HEK293 (cell line): Measurements from ENCODE around the gene CD47.

Source experiments
- KLF10 ChIP-seq: fragments of 450-650 bp; IDR thresholded peaks from 2 replicates; pipeline ENCODE4 v1.5.1; 2018; ENCODE audit warnings: missing biosample characterization, mild to moderate bottlenecking, missing genetic modification characterization
- SP2 ChIP-seq: fragments of 450-650 bp; formaldehyde crosslinking; IDR thresholded peaks from 2 replicates; pipeline ENCODE4 v1.5.1; 2016; ENCODE audit warnings: missing biosample characterization, missing genetic modification characterization
- TCF7L2 ChIP-seq: IDR thresholded peaks from 2 replicates; pipeline ENCODE4 v1.6.1; 2011; ENCODE audit warnings: low read depth, mild to moderate bottlenecking, inconsistent platforms, low read length, moderate library complexity, borderline replicate concordance
- ZNF266 ChIP-seq: fragments of 450-650 bp; formaldehyde crosslinking; IDR thresholded peaks from 2 replicates; pipeline ENCODE4 v1.5.1; 2016; ENCODE audit warnings: missing biosample characterization, missing genetic modification characterization, low read depth
- ZNF514 ChIP-seq: fragments of 450-650 bp; formaldehyde crosslinking; IDR thresholded peaks from 2 replicates; pipeline ENCODE4 v1.5.1; 2016; ENCODE audit warnings: missing biosample characterization, missing genetic modification characterization
- ZNF776 ChIP-seq: fragments of 450-650 bp; formaldehyde crosslinking; IDR thresholded peaks from 2 replicates; pipeline ENCODE4 v1.5.0; 2017; ENCODE audit warnings: missing biosample characterization, missing genetic modification characterization, borderline replicate concordance
- ZSCAN23 ChIP-seq: fragments of 450-650 bp; formaldehyde crosslinking; IDR thresholded peaks from 2 replicates; pipeline ENCODE4 v1.5.1; 2016; ENCODE audit warnings: missing biosample characterization, missing genetic modification characterization
- TF ChIP-seq, protein P1 (sequence below): fragments of 450-650 bp; formaldehyde crosslinking; IDR thresholded peaks from 2 replicates; pipeline ENCODE4 v1.5.1; 2016; ENCODE audit warnings: missing biosample characterization, missing genetic modification characterization
- TF ChIP-seq, protein P2 (sequence below): fragments of 450-650 bp; formaldehyde crosslinking; IDR thresholded peaks from 2 replicates; pipeline ENCODE4 v1.5.1; 2016; ENCODE audit warnings: missing biosample characterization, missing genetic modification characterization
- TF ChIP-seq, protein P3 (sequence below): fragments of 450-650 bp; formaldehyde crosslinking; IDR thresholded peaks from 2 replicates; pipeline ENCODE4 v1.5.1; 2016; ENCODE audit warnings: missing biosample characterization, missing genetic modification characterization, borderline replicate concordance
- TF ChIP-seq, protein P4 (sequence below): fragments of 450-650 bp; formaldehyde crosslinking; IDR thresholded peaks from 2 replicates; pipeline ENCODE4 v1.5.1; 2016; ENCODE audit warnings: missing biosample characterization, missing genetic modification characterization, low read depth
- TF ChIP-seq, protein P5 (sequence below): fragments of 450-650 bp; formaldehyde crosslinking; IDR thresholded peaks from 2 replicates; pipeline ENCODE4 v1.5.1; 2016; ENCODE audit warnings: missing biosample characterization, missing genetic modification characterization

DNA sequence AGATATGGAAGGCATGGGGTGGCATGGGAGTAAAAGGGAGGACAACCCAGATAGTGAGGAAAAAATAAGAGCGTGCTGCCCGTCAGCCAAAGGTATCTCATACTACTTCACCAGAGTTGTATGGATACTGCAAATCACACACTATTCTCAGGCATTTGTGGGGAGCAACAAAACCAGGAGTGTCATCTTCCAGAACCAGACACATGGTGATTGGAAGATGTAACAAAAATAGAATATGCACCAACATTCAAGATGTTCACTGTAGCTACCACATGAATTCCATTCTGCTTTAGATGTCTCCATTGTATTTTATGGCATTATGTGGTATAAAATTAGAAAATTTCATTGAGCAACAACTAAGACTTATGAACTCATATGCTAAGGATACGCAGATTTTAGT, 34.9 kb downstream of the CD47 start:
- TF ChIP-seq, protein P1, sequence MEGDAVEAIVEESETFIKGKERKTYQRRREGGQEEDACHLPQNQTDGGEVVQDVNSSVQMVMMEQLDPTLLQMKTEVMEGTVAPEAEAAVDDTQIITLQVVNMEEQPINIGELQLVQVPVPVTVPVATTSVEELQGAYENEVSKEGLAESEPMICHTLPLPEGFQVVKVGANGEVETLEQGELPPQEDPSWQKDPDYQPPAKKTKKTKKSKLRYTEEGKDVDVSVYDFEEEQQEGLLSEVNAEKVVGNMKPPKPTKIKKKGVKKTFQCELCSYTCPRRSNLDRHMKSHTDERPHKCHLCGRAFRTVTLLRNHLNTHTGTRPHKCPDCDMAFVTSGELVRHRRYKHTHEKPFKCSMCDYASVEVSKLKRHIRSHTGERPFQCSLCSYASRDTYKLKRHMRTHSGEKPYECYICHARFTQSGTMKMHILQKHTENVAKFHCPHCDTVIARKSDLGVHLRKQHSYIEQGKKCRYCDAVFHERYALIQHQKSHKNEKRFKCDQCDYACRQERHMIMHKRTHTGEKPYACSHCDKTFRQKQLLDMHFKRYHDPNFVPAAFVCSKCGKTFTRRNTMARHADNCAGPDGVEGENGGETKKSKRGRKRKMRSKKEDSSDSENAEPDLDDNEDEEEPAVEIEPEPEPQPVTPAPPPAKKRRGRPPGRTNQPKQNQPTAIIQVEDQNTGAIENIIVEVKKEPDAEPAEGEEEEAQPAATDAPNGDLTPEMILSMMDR (tag by site-specific recombination): no peak
- TF ChIP-seq, protein P2, sequence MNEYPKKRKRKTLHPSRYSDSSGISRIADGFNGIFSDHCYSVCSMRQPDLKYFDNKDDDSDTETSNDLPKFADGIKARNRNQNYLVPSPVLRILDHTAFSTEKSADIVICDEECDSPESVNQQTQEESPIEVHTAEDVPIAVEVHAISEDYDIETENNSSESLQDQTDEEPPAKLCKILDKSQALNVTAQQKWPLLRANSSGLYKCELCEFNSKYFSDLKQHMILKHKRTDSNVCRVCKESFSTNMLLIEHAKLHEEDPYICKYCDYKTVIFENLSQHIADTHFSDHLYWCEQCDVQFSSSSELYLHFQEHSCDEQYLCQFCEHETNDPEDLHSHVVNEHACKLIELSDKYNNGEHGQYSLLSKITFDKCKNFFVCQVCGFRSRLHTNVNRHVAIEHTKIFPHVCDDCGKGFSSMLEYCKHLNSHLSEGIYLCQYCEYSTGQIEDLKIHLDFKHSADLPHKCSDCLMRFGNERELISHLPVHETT (tag by site-specific recombination): no peak
- TF ChIP-seq ZNF776 (tag by site-specific recombination): no peak
- TF ChIP-seq, protein P3, sequence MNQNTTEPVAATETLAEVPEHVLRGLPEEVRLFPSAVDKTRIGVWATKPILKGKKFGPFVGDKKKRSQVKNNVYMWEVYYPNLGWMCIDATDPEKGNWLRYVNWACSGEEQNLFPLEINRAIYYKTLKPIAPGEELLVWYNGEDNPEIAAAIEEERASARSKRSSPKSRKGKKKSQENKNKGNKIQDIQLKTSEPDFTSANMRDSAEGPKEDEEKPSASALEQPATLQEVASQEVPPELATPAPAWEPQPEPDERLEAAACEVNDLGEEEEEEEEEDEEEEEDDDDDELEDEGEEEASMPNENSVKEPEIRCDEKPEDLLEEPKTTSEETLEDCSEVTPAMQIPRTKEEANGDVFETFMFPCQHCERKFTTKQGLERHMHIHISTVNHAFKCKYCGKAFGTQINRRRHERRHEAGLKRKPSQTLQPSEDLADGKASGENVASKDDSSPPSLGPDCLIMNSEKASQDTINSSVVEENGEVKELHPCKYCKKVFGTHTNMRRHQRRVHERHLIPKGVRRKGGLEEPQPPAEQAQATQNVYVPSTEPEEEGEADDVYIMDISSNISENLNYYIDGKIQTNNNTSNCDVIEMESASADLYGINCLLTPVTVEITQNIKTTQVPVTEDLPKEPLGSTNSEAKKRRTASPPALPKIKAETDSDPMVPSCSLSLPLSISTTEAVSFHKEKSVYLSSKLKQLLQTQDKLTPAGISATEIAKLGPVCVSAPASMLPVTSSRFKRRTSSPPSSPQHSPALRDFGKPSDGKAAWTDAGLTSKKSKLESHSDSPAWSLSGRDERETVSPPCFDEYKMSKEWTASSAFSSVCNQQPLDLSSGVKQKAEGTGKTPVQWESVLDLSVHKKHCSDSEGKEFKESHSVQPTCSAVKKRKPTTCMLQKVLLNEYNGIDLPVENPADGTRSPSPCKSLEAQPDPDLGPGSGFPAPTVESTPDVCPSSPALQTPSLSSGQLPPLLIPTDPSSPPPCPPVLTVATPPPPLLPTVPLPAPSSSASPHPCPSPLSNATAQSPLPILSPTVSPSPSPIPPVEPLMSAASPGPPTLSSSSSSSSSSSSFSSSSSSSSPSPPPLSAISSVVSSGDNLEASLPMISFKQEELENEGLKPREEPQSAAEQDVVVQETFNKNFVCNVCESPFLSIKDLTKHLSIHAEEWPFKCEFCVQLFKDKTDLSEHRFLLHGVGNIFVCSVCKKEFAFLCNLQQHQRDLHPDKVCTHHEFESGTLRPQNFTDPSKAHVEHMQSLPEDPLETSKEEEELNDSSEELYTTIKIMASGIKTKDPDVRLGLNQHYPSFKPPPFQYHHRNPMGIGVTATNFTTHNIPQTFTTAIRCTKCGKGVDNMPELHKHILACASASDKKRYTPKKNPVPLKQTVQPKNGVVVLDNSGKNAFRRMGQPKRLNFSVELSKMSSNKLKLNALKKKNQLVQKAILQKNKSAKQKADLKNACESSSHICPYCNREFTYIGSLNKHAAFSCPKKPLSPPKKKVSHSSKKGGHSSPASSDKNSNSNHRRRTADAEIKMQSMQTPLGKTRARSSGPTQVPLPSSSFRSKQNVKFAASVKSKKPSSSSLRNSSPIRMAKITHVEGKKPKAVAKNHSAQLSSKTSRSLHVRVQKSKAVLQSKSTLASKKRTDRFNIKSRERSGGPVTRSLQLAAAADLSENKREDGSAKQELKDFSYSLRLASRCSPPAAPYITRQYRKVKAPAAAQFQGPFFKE: no peak
- TF ChIP-seq, protein P4, sequence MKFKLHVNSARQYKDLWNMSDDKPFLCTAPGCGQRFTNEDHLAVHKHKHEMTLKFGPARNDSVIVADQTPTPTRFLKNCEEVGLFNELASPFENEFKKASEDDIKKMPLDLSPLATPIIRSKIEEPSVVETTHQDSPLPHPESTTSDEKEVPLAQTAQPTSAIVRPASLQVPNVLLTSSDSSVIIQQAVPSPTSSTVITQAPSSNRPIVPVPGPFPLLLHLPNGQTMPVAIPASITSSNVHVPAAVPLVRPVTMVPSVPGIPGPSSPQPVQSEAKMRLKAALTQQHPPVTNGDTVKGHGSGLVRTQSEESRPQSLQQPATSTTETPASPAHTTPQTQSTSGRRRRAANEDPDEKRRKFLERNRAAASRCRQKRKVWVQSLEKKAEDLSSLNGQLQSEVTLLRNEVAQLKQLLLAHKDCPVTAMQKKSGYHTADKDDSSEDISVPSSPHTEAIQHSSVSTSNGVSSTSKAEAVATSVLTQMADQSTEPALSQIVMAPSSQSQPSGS (tag by site-specific recombination): no peak
- TF ChIP-seq ZNF266: no peak
- TF ChIP-seq ZSCAN23 (tag by site-specific recombination): no peak
- no peak for TF ChIP-seq SP2 (tag by site-specific recombination)
- no peak for TF ChIP-seq ZNF514 (tag by site-specific recombination)
- TF ChIP-seq TCF7L2: no peak
- TF ChIP-seq, protein P5, sequence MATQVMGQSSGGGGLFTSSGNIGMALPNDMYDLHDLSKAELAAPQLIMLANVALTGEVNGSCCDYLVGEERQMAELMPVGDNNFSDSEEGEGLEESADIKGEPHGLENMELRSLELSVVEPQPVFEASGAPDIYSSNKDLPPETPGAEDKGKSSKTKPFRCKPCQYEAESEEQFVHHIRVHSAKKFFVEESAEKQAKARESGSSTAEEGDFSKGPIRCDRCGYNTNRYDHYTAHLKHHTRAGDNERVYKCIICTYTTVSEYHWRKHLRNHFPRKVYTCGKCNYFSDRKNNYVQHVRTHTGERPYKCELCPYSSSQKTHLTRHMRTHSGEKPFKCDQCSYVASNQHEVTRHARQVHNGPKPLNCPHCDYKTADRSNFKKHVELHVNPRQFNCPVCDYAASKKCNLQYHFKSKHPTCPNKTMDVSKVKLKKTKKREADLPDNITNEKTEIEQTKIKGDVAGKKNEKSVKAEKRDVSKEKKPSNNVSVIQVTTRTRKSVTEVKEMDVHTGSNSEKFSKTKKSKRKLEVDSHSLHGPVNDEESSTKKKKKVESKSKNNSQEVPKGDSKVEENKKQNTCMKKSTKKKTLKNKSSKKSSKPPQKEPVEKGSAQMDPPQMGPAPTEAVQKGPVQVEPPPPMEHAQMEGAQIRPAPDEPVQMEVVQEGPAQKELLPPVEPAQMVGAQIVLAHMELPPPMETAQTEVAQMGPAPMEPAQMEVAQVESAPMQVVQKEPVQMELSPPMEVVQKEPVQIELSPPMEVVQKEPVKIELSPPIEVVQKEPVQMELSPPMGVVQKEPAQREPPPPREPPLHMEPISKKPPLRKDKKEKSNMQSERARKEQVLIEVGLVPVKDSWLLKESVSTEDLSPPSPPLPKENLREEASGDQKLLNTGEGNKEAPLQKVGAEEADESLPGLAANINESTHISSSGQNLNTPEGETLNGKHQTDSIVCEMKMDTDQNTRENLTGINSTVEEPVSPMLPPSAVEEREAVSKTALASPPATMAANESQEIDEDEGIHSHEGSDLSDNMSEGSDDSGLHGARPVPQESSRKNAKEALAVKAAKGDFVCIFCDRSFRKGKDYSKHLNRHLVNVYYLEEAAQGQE (tag by site-specific recombination): no peak
- TF ChIP-seq KLF10: no peak
